GF-D8 (cell line): ENCODE results near the gene ARRB2.
"Not testable (repeated sequence)": the region's sequence is repeated elsewhere in the genome, so short reads cannot be mapped to it uniquely, and the experiment has no call there.

Source experiments
- DNase-seq: peaks from one replicate; lab custom pipeline; 2025; lab: John Stamatoyannopoulos, UW

Gene ARRB2

GRCh38 chr17:4701116-4701515 lies 9.3 kb upstream of the ARRB2 start:
- no peak for DNase-seq

GRCh38 chr17:4703330-4703691 lies 7.1 kb upstream of the ARRB2 start:
- DNase-seq = no peak

GRCh38 chr17:4704574-4704907 lies 5.9 kb upstream of the ARRB2 start:
- DNase-seq = not testable (repeated sequence)

- DNase-seq = no peak
Measured at GRCh38 chr17:4704991-4705390, 5.4 kb upstream of the ARRB2 start.

GRCh38 chr17:4706121-4706520 lies 4.3 kb upstream of the ARRB2 start:
- no peak for DNase-seq

GRCh38 chr17:4708436-4708835 lies 2.0 kb upstream of the ARRB2 start:
- no peak for DNase-seq

- DNase-seq = peak; percentile 53
Measured at GRCh38 chr17:4710693-4711634, 532 bp downstream of the ARRB2 start.

GRCh38 chr17:4711661-4712181 lies 1.3 kb downstream of the ARRB2 start:
- DNase-seq = peak; percentile 68

GRCh38 chr17:4712526-4712925 lies 2.1 kb downstream of the ARRB2 start:
- DNase-seq = no peak

GRCh38 chr17:4714340-4715062 lies 4.1 kb downstream of the ARRB2 start:
- DNase-seq = not testable (repeated sequence)

GRCh38 chr17:4715063-4715744 lies 4.8 kb downstream of the ARRB2 start:
- peak; percentile 10 for DNase-seq

- DNase-seq = no peak
Measured at GRCh38 chr17:4716081-4716480, 5.6 kb downstream of the ARRB2 start.

- no peak for DNase-seq
Measured at GRCh38 chr17:4717791-4718190, 7.4 kb downstream of the ARRB2 start.

GRCh38 chr17:4718276-4718675 lies 7.8 kb downstream of the ARRB2 start:
- no peak for DNase-seq

GRCh38 chr17:4719146-4719545 lies 8.7 kb downstream of the ARRB2 start:
- DNase-seq = no peak

- DNase-seq = no peak
Measured at GRCh38 chr17:4719684-4720221, 9.3 kb downstream of the ARRB2 start.

- DNase-seq = no peak
Measured at GRCh38 chr17:4720787-4721186, 10.4 kb downstream of the ARRB2 start.

- DNase-seq = peak; percentile 56
Measured at GRCh38 chr17:4721203-4722135, 11.0 kb downstream of the ARRB2 start.

- no peak for DNase-seq
Measured at GRCh38 chr17:4722678-4723240, 12.3 kb downstream of the ARRB2 start.

GRCh38 chr17:4724650-4725049 lies 14.2 kb downstream of the ARRB2 start:
- no peak for DNase-seq
